Measurements from ENCODE around the gene ADAMTSL1.

ADAMTSL1 gene

GRCh38 chr9:18707489-18708205 lies 233.7 kb downstream of the ADAMTSL1 start:
- FAIRE-seq = no peak

- no peak for FAIRE-seq
These were observed 234.5 kb downstream of the ADAMTSL1 start for GRCh38 chr9:18708429-18708828.

- no peak for FAIRE-seq
These were observed 236.1 kb downstream of the ADAMTSL1 start for GRCh38 chr9:18710065-18710464.

DNA sequence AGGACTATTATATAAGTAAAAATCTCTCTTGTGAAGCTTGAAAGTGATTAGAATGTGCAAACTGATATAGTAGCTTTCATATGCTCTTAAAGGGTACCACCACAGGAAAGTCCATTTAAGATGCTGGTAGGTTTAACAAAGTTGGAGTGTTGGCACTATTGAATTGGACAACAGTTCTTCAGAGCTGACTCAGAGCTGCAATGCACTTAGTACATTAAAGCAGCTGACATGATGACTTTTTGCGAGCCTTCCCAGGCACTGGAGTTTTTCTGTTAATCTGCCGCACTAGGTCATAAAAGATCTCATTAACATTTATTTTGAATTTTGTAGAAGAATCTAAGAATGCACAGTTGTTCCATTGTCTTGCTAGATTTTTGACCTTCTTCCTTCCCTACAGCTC lies 243.8 kb downstream of the ADAMTSL1 start:
- FAIRE-seq = no peak

GRCh38 chr9:18718393-18718792 lies 244.4 kb downstream of the ADAMTSL1 start:
- no peak for FAIRE-seq

GRCh38 chr9:18718932-18719331 lies 245.0 kb downstream of the ADAMTSL1 start:
- no peak for FAIRE-seq

GRCh38 chr9:18720691-18721090 lies 246.7 kb downstream of the ADAMTSL1 start:
- no peak for FAIRE-seq

DNA sequence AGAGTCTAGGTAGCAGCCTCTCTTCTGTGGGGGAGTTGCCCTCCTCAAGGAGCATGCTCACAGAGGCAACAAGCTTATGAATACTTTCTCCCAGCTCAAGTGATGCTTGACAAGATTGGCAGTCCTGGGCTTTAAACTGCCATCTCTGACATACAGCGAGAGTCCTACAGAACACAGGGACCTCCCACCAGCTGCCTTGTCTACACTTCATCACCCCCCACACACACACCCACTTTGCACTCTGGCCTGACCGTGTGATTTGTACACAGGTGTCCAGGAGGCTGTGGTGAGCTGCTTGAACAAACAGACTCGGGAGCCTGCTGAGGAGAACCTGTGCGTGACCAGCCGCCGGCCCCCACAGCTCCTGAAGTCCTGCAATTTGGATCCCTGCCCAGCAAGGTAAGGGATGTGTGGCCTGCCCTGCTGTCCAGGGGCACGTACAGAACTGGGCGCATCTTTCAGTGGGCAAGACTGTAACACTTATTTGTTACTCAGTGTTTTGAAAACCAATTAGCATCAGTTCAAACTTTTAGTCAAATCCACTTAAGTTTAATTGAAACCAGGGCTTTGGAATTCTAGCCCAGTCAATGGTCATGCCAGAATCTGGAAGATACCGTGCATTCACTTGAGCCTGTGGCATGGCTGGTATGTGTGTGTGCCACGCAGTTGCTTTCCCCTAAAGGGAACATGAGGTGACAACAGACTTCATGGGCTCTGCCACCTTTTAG lies 247.5 kb downstream of the ADAMTSL1 start:
- no peak for FAIRE-seq

DNA sequence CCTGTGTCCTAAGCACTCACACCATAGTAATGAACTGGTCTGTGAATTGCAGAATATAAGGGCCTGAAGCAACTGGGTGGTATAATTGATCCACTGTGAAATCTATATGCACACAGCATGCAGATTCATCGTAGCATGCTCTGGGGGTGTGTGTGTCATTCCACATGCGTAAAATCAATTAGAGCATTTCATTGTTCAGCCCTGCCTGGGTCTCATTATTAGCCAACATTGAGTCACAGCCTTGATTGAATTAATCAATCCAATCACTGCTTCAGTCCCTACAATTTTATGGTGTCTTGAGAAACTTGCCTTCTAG lies 248.0 kb downstream of the ADAMTSL1 start:
- FAIRE-seq = no peak

GRCh38 chr9:18722882-18723281 lies 248.9 kb downstream of the ADAMTSL1 start:
- no peak for FAIRE-seq

DNA sequence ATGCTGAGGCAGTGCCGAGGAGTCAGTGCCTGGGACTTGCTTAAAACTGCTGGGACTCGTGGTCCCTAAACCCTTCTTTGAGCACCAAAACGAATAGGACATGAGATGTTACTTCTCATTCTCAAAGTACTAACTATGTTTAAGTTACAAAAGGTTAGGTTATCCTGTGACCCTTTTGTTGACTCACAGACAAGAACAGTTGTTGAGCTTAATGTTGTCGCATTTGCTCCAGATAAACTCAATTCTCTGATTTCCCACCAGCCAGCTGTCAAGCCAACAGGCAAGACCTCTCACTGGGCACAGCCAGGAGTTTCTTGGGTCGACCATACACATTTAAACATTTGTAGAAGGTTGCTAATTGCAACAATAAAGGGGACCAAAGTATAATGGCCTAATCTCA lies 249.4 kb downstream of the ADAMTSL1 start:
- no peak for FAIRE-seq

DNA sequence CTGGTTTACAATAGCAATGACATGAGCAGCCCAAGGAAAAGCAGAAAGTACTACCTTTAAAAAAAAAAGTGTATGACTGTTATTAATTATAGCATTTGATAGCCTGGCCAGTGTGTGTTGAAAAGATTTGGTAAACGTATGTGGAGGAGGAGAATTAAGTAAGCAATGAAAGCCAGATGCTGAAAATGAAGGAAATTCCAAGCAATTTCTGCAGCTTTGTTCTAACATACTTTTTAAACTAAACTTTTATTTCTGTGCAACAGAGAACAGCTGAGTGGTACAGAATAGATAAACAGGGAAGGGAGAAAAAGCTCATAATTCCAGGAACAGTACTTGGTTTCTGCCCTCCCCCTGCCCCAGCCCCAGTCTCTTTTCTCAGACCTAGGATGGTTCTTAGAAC lies 252.6 kb downstream of the ADAMTSL1 start:
- FAIRE-seq = no peak

DNA sequence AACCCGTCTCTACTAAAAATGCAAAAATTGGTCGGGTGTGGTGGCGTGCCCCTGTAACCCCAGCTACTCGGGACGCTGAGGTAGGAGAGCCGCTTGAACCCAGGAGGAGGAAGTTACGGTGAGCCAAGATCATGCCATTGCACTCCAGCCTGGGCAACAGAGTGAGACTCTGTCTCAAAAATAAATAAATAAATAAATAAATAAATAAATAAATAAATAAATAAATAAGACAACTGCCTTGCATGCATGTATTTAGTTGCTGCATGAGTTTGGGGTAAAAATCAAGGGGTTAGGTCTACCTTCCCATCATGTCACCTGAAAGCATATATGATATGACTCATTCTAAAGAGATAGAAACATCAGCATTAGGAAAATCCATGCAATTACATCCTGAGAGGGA lies 254.0 kb downstream of the ADAMTSL1 start:
- FAIRE-seq = no peak

- FAIRE-seq = no peak
These were observed 254.7 kb downstream of the ADAMTSL1 start for GRCh38 chr9:18728642-18729041.

- no peak for FAIRE-seq
These were observed 256.3 kb downstream of the ADAMTSL1 start for GRCh38 chr9:18730241-18730640.

GRCh38 chr9:18739127-18739526 lies 265.2 kb downstream of the ADAMTSL1 start:
- FAIRE-seq = no peak

DNA sequence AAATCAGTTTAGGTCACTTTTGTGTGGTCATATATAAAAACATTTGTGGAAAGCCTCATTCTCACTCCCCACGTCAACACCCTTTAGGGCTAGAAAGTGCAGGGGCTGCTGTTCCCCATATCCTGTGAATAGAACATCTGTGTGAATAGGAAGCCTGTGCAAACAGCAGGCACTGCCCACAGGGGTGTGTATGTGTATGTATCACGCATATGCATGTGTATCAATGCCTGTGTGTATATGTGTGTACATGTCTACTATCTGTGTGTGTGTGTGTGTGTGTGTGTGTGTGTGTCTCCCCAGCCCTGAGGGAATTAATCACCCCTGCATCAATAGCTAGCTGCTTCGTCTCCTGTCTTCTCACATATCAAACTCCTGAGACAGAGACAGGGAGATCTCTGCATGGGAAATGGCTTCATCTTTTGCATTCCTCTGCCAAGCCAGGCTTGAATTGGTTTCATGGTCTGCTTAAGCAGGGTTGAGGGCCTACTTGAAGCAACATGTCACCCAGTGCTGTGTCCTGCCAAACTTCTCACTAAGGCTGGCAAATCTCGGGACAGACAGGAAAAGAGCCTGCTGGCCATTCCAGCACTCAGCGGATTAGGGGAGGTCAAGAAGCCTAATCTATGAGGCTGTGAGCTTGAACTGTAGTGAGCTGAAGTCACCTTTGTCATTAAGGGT lies 265.8 kb downstream of the ADAMTSL1 start:
- no peak for FAIRE-seq

GRCh38 chr9:18741359-18741758 lies 267.4 kb downstream of the ADAMTSL1 start:
- FAIRE-seq = no peak

DNA sequence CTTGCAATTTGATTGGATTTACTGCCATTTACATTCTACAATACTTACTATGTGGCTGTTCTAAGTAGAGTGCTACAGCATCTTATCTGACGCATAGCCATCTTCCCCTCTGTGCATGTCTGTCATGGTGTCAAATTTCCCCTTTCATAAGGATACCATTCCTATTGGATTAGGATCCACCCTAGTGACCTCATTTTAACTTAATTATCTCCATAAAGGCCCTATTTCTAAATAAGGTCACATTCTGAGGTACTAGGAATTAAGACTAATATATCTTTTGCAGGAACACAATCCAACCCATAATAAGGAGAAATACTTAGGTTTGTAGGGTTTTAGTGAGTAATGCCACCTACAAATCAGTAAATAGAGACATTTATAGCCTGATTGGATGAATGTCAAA lies 268.0 kb downstream of the ADAMTSL1 start:
- FAIRE-seq = no peak

DNA sequence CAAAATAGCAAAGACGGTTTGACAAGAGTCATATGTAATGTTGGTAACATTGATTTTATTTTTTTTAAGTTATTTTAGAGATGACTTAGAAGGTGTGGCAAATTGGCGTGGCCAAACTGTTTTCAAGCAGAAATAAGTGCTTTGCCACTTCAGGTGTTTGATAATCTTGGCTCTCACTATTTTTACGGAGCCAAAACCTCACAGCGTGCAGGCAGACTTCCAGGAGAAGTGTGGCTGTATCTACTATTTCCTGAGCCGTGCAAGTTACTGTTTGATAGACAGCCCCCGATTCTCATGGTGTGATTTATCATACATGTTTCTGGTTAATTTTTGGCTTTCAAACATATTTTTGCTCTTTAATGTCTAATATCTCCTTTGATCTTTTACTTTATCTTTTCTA lies 269.5 kb downstream of the ADAMTSL1 start:
- no peak for FAIRE-seq

DNA sequence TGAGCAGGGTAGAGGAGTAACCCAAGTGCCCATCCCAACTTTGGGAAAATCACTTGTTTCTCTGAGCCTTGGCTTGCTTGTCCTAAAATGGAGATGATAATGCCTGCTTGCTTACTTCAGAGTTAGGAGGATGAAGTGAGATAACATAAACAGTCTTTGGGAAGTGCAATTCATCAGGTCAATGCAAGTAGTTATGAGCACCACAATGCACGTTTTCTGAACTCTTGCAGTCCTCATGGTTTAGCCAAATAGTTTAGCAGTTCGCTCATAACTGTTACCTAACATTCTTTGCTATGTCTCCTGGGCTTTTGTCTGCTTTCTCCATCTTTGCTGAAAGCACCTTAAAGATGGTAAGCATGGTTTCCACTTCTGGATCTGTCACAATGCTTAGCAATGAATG lies 270.0 kb downstream of the ADAMTSL1 start:
- FAIRE-seq = no peak

DNA sequence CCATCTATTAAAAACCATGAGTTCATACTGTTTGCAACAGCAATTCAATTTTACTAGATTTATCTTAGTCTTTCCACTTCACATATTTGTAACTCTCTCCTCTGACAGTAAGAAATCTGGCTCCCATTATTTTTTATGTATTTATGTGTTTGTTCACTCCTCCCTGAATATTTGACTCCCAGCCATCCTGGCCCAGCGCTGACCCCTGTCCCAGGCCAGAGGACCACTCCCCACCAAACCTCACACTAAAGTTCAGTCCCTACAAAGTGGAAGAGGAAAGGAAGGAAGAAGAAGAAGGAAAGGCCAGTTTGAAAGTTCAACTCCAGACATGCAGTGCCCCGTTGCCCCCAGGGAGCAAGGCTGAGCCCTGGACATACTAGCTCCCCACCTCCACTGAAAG lies 271.8 kb downstream of the ADAMTSL1 start:
- FAIRE-seq = no peak

GRCh38 chr9:18746631-18747030 lies 272.7 kb downstream of the ADAMTSL1 start:
- FAIRE-seq = no peak

DNA sequence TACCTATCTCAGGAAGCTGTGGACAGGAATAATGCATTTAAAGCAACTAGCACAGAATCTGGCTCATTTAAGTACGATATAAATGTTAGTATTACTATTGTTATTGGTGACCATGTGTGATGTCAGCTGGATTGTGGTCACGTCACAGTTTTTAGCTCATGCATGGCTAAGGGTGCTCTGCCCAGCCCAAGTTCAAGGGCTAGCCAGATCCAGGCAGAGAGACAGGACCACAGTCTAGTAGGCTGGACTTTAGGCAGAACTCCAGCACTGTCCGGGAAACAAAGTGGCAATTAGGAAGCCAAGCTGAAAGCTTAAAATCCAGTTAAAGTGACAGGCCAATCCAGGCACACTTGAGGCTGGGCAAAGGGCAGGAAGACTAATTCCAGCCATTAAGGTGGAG lies 273.6 kb downstream of the ADAMTSL1 start:
- FAIRE-seq = no peak

Data from colon (tissue), 2 donors.